Measurements from ENCODE around the gene PHOX2A.

PHOX2A gene

DNA sequence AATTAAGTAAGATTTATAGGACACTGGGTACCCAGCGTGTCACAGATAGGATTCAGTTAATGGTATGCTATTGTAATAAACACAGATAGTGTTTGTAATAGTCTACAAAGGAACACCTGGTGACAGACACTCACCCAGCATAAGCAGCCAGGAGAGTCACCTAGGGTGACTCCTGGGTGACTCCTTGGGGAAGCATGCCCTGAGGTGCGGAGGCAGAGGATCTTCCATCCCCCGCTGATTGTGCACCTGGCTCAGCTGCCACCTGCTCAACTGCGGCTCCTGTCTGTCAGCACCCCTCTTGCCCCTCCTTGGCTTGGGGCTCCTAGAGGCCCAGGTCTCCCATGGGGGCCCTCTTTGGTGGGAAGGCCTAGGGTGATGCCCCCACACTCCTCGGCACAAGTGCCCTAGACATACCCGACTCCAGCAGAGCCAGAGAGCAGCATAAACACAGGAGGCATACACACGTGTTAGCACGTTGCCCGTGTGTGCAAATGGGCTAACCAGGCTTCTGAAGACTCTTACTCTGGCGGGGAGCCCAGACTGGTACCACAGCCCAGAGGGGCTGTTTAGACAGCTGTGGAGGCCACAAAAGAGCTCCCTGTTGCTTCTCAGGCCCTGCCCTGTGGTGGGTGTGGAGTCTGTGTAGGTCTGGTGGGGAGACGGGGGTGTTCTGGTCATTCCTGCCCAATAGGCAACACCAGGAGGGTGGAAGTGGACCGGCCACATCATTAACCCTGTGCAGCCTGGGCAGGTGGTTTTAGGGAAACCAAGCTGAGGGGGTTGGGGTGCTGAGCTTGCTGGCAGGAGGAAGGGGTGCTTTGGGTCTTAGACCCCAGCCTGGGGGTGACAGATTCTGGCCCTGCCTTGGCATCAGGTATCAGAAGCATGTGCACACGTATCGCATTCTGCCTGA, 16.4 kb downstream of the PHOX2A start:
- TF ChIP-seq, protein P1, sequence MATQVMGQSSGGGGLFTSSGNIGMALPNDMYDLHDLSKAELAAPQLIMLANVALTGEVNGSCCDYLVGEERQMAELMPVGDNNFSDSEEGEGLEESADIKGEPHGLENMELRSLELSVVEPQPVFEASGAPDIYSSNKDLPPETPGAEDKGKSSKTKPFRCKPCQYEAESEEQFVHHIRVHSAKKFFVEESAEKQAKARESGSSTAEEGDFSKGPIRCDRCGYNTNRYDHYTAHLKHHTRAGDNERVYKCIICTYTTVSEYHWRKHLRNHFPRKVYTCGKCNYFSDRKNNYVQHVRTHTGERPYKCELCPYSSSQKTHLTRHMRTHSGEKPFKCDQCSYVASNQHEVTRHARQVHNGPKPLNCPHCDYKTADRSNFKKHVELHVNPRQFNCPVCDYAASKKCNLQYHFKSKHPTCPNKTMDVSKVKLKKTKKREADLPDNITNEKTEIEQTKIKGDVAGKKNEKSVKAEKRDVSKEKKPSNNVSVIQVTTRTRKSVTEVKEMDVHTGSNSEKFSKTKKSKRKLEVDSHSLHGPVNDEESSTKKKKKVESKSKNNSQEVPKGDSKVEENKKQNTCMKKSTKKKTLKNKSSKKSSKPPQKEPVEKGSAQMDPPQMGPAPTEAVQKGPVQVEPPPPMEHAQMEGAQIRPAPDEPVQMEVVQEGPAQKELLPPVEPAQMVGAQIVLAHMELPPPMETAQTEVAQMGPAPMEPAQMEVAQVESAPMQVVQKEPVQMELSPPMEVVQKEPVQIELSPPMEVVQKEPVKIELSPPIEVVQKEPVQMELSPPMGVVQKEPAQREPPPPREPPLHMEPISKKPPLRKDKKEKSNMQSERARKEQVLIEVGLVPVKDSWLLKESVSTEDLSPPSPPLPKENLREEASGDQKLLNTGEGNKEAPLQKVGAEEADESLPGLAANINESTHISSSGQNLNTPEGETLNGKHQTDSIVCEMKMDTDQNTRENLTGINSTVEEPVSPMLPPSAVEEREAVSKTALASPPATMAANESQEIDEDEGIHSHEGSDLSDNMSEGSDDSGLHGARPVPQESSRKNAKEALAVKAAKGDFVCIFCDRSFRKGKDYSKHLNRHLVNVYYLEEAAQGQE (IDR thresholded peaks at IDR 0.05; ENCODE audit: insufficient read depth in 1 of 2, low read depth in 2 of 2, low read length in 2 of 2), result no peak
- no peak for TF ChIP-seq FOXP2 (optimal IDR thresholded peaks at IDR 0.05; ENCODE audit: borderline replicate concordance, extremely low read depth, extremely low read length, insufficient read depth)
- TF ChIP-seq TAF1 (IDR thresholded peaks at IDR 0.05; ENCODE audit: borderline replicate concordance, insufficient read depth, low read length), result no peak

DNA sequence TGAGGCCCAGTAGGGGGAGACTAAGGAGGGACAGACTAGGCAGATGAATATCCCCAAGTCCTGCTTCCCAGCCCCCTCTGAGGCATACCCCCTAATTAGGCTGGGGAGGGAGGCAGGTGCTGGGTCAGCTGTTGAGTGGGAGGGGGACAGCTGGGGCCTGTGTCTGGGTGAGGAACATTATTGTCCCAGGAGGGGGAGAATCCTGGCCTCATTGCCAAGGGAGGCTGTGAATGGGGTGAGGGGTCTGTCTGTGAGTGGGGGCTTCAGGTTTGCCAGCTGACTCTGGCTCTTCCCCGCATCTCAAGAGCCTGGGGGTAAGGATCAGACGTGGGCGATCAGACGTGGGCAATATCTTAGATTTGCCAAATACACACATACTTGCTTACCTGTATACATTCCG, 17.3 kb downstream of the PHOX2A start:
- TF ChIP-seq FOXP2 (optimal IDR thresholded peaks at IDR 0.05; ENCODE audit: borderline replicate concordance, extremely low read depth, extremely low read length, insufficient read depth) (no peak), SIN3A (IDR thresholded peaks at IDR 0.05; ENCODE audit: borderline replicate concordance, insufficient read depth, low read length) (no peak), TAF1 (IDR thresholded peaks at IDR 0.05; ENCODE audit: borderline replicate concordance, insufficient read depth, low read length) (no peak)

DNA sequence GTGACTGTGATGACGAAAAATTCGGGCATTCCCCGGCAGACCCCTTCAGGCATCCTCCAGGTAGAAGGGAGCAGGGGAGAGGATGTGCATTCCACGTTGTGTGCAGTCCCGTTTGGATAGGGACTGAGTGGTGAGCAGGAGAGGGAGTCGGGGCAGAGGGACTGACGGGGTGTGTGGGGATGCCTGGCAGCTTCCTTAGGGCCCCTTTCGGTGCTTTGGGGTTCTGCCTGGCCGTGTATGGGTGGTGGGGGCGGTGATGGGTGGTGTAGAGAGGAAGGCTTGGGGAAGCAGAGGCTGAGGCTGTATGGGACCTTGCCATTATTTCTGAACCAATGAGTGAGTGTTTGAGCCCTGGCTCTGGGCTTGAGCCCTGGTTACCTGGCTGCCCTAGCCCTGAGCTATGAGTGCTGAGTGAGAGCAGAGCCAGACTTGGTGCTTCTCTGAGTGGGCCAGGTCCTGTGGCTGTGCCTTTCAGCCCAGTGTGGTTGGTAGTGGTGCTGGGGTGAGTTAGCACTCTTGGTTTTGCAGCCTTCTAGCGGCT, 18.5 kb downstream of the PHOX2A start:
- TF ChIP-seq TAF1 (IDR thresholded peaks at IDR 0.05; ENCODE audit: borderline replicate concordance, insufficient read depth, low read length) (no peak), SIN3A (IDR thresholded peaks at IDR 0.05; ENCODE audit: borderline replicate concordance, insufficient read depth, low read length) (no peak)

DNA sequence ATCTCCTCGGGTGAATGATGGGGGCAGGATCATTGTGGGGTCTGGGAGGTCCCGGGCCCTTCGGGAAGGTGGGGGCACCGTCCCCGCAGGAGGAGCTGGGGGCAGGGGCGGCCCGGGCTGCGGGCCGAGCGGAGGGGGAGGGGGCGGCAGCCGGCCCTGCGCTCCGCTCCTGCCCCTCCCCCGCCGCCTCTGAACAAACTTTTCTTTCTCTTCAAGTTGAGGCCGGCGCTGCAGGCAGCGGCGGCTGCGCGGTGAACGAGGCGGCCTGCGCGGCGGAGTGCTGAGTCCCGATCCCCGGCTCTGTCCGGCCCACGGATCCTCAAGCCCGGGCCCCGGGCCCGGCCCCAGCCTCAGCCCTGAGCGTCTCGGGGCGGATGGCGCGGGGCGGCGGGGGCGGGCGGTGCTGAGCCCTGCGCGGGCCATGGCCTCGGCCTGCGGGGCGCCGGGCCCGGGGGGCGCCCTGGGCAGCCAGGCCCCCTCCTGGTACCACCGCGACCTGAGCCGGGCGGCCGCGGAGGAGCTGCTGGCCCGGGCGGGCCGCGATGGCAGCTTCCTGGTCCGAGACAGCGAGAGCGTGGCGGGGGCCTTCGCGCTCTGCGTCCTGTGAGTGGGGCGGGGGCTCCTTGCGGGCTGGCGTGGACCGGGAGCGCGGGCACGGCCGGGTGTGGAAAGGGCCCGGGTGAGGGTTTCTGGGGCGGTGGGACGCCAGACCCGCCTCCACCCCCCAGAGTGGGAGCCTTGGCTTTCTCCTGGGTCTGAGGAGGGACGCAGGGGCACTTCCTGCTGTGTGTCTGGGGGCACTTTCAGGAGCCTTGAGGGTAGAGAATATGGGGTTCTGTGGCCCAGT, 19.2 kb downstream of the PHOX2A start, which contains the start of gene INPPL1:
TSS of gene INPPL1 (plus strand) at position 204 of the 847 bp plus-strand sequence. CDS start at position 422, 218 bp downstream.
- TF ChIP-seq FOXP2 (optimal IDR thresholded peaks at IDR 0.05; ENCODE audit: borderline replicate concordance, extremely low read depth, extremely low read length, insufficient read depth), result no peak
- no peak for TF ChIP-seq SIN3A (IDR thresholded peaks at IDR 0.05; ENCODE audit: borderline replicate concordance, insufficient read depth, low read length)
- TF ChIP-seq TAF1 (IDR thresholded peaks at IDR 0.05; ENCODE audit: borderline replicate concordance, insufficient read depth, low read length), result no peak
- TF ChIP-seq, protein P1 (IDR thresholded peaks at IDR 0.05; ENCODE audit: insufficient read depth in 1 of 2, low read depth in 2 of 2, low read length in 2 of 2), result no peak
- no peak for TF ChIP-seq POLR2AphosphoS5 (IDR thresholded peaks at IDR 0.05; ENCODE audit: low read depth, low read length)

- TF ChIP-seq TAF1 (IDR thresholded peaks at IDR 0.05; ENCODE audit: borderline replicate concordance, insufficient read depth, low read length) (no peak), SIN3A (IDR thresholded peaks at IDR 0.05; ENCODE audit: borderline replicate concordance, insufficient read depth, low read length) (no peak), POLR2AphosphoS5 (IDR thresholded peaks at IDR 0.05; ENCODE audit: low read depth, low read length) (no peak; the same call in none of the 2 replicates), FOXP2 (optimal IDR thresholded peaks at IDR 0.05; ENCODE audit: borderline replicate concordance, extremely low read depth, extremely low read length, insufficient read depth) (no peak)
- TF ChIP-seq, protein P1 (IDR thresholded peaks at IDR 0.05; ENCODE audit: insufficient read depth in 1 of 2, low read depth in 2 of 2, low read length in 2 of 2), result no peak
These were observed 20.1 kb downstream of the PHOX2A start for GRCh38 chr11:72223615-72224563.
